PC-3 (cell line): ENCODE data around the gene CCDC187. TPM values are rescaled to one million over a fixed set of nuclear protein-coding genes. Genes with fewer than 3 reads are reported as not detected.

Experiments
- ATAC-seq: fragments of 200-7000 bp; cut with Tn5 transposase; 2 replicates; pipeline ENCODE4 v1.9.1; 2020; ENCODE audit warnings: mild to moderate bottlenecking, moderate library complexity
- BruUV-seq: library from RNA; stranded (reverse); fragments of 400-500 nt; replicated peaks from 2 replicates; lab custom pipeline; 2021; lab: Mats Ljungman, UMichigan
- CTCF ChIA-PET: fragments of 300-600 bp; sonication (Branson Sonifier 250); formaldehyde crosslinking; loops from one replicate; lab custom pipeline; 2022; ENCODE audit warnings: antibody characterized with exemption; lab: Charles Lee
- POLR2A ChIA-PET: fragments of 300-600 bp; sonication (Branson Sonifier 250); formaldehyde crosslinking; loops from one replicate; lab custom pipeline; 2022; ENCODE audit warnings: antibody characterized with exemption; ENCODE audit not compliant: unreplicated experiment; lab: Charles Lee
- DNase-seq: peaks from one replicate; pipeline ENCODE4 v3.0.0-alpha.2; 2015
- H2AFZ ChIP-seq: fragments of 300-600 bp; sonication (generic); 2 replicates; pipeline ENCODE4 v1.6.0; 2016; ENCODE audit warnings: antibody characterized with exemption, low read length
- H3F3A ChIP-seq: fragments of 300-600 bp; sonication (generic); one replicate; pipeline ENCODE4 v1.6.0; 2017; ENCODE audit warnings: antibody characterized with exemption, low read length, control low read depth, mild to moderate bottlenecking; ENCODE audit not compliant: unreplicated experiment
- H3K27ac ChIP-seq: fragments of 300-600 bp; sonication (generic); 2 replicates; pipeline ENCODE4 v1.5.1; 2016; ENCODE audit warnings: mild to moderate bottlenecking, low read length
- H3K27me3 ChIP-seq: fragments of 300-600 bp; sonication (generic); 2 replicates; pipeline ENCODE4 v1.6.1; 2016; ENCODE audit warnings: low read length, mixed read lengths
- H3K36me3 ChIP-seq: fragments of 300-600 bp; sonication (generic); 2 replicates; pipeline ENCODE4 v1.6.1; 2016; ENCODE audit warnings: low read depth, mixed run types, low read length, mixed read lengths
- H3K4me1 ChIP-seq: fragments of 300-600 bp; sonication (generic); 2 replicates; pipeline ENCODE4 v1.5.1; 2016; ENCODE audit warnings: low read length; ENCODE audit not compliant: insufficient read depth
- H3K4me2 ChIP-seq: fragments of 300-600 bp; sonication (generic); 2 replicates; pipeline ENCODE4 v1.6.0; 2016; ENCODE audit warnings: low read length
- H3K4me3 ChIP-seq: fragments of 300-600 bp; sonication (generic); 2 replicates; pipeline ENCODE4 v1.5.1; 2016; ENCODE audit warnings: mild to moderate bottlenecking, low read length, mixed read lengths
- H3K79me2 ChIP-seq: fragments of 300-600 bp; sonication (generic); 2 replicates; pipeline ENCODE4 v1.6.1; 2017; ENCODE audit warnings: low read length, mixed read lengths
- H3K9ac ChIP-seq: fragments of 300-600 bp; sonication (generic); 2 replicates; pipeline ENCODE4 v1.6.0; 2016; ENCODE audit warnings: mild to moderate bottlenecking, low read length
- H3K9me2 ChIP-seq: fragments of 300-600 bp; sonication (generic); replicated peaks from 2 replicates; pipeline ENCODE4 v1.6.1; 2016; ENCODE audit warnings: mixed run types, low read length, mixed read lengths
- H3K9me3 ChIP-seq: fragments of 300-600 bp; sonication (generic); 2 replicates; pipeline ENCODE4 v1.6.1; 2016; ENCODE audit warnings: low read length, mixed read lengths
- H4K20me1 ChIP-seq: fragments of 300-600 bp; sonication (generic); 2 replicates; pipeline ENCODE4 v1.6.1; 2016; ENCODE audit warnings: low read length, mixed read lengths
- CTCF ChIP-seq: fragments of 300-600 bp; sonication (generic); conservative IDR thresholded peaks from 2 replicates; pipeline ENCODE4 v1.5.1; 2017; ENCODE audit warnings: antibody characterized with exemption, low read depth, mild to moderate bottlenecking, low read length
- EZH2 ChIP-seq: fragments of 300-600 bp; sonication (generic); IDR thresholded peaks from one replicate; pipeline ENCODE4 v1.6.1; 2017; ENCODE audit warnings: antibody characterized with exemption, mild to moderate bottlenecking, low read length; ENCODE audit not compliant: unreplicated experiment
- EZH2phosphoT487 ChIP-seq: fragments of 300-600 bp; sonication (generic); IDR thresholded peaks from 2 replicates; pipeline ENCODE4 v1.6.1; 2018; ENCODE audit warnings: mild to moderate bottlenecking, antibody characterized with exemption, low read length, borderline replicate concordance
- intact Hi-C: fragments of 100-400 bp; cut with micrococcal nuclease; formaldehyde crosslinking; loops from 2 replicates; pipeline ENCODE4 v1.9.0; 2023
- total RNA-seq: library from RNA; depleted of rRNA; stranded (reverse); fragments of >200 nt; gene quantifications from 2 replicates; pipeline ENCODE4 v1.2.3, GENCODE V29; 2014

Gene CCDC187
- total RNA-seq, 1 experiment from 2014 or later = 0.04 TPM

- Histone ChIP-seq H3K4me2 (no peak overlapping the region), H3K9me2 (no peaks in the 10 kb centered on the region), H4K20me1 (no peaks in the 10 kb centered on the region), H3K4me1 (no peaks in the 10 kb centered on the region), H3K79me2 (no peaks in the 10 kb centered on the region), H3K4me3 (no peak overlapping the region), H3K9me3 (no peaks in the 10 kb centered on the region), H3K27me3 (peaks cover 10% of the 10 kb centered on the region), H2AFZ (no peak overlapping the region), H3F3A (no peaks in the 10 kb centered on the region), H3K9ac (no peak overlapping the region), H3K36me3 (no peaks in the 10 kb centered on the region), H3K27ac (no peak overlapping the region)
- TF ChIP-seq CTCF (no peak), EZH2phosphoT487 (no peak), EZH2 (no peak)
- no peak for ATAC-seq
- POLR2A ChIA-PET = no interaction called here
- no peak for DNase-seq
- intact Hi-C loops = no loop called here
- no TSS peak for BruUV-seq
- CTCF ChIA-PET = no interaction called here
These were observed 96.3 kb downstream of the CCDC187 start for GRCh38 chr9:136207616-136208015.

DNA sequence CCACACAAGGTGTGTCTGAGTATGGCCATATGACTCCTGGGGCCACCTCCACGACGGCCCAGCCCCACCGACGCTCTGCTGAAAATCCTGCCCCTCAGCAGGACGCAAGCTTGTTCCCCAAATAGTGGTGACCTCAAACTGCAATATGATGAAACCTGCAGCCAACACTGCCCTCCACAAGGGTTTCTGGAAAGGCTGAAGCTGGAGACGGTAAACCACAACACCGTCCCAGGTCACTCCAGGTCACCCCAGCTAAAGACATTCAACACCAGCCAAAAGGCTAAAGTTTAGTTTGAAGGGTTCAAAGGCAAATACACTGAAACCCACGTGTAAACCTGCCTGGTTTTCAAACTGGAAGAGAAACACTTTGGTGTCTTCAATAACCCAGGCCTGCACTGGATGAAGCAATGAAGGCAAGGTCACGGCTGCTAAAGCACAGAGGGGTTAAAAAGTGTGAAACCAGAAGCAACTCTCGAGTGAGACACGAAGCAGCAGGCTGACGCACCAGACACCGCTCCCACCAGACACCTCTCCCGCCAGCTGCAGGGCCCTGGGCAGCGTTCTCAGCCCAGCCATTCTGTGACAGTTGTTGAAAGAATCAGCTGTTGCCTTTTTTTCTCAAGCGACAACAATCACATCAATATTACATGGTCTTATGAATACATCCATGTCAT is 97.2 kb downstream of the CCDC187 start:
- POLR2A ChIA-PET = no interaction called here
- Histone ChIP-seq H3K4me3 (no peak overlapping the region), H2AFZ (no peak overlapping the region), H3K79me2 (no peaks in the 10 kb centered on the region), H3K27ac (no peak overlapping the region), H3K9ac (no peak overlapping the region), H3K9me3 (no peaks in the 10 kb centered on the region), H3K9me2 (no peaks in the 10 kb centered on the region), H4K20me1 (no peaks in the 10 kb centered on the region), H3K27me3 (peaks cover 14% of the 10 kb centered on the region), H3K36me3 (no peaks in the 10 kb centered on the region), H3F3A (no peaks in the 10 kb centered on the region), H3K4me1 (no peaks in the 10 kb centered on the region), H3K4me2 (no peak overlapping the region)
- TF ChIP-seq EZH2phosphoT487 (no peak), CTCF (no peak), EZH2 (no peak)
- intact Hi-C loops = no loop called here
- ATAC-seq (no peak), DNase-seq (no peak)
- no TSS peak for BruUV-seq
- CTCF ChIA-PET = no interaction called here

DNA sequence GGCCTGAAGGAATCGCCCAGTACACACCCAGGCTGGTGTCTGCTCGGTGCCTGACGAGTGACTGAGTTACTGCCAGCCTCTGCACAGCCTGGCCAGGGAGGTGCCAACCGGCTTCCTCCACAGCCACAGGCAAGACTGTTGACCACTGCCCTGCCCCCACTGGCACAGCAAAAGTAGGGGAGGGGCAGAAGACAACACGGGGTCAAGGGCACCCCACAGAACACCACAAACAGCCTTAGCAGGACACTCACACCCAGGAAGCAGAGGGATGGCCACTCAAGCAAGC is 98.2 kb downstream of the CCDC187 start:
- no TSS peak for BruUV-seq

More for the DNA sequence above, 98.2 kb downstream of the CCDC187 start:
- H3K9me2 ChIP-seq = no peaks in the 10 kb centered on the region
- H3K36me3 ChIP-seq = no peaks in the 10 kb centered on the region
- peaks cover 14% of the 10 kb centered on the region for H3K27me3 ChIP-seq
- no peak overlapping the region for H3K4me3 ChIP-seq
- intact Hi-C loops = no loop called here
- no peak overlapping the region for H3K4me2 ChIP-seq
- CTCF ChIA-PET = no interaction called here
- TF ChIP-seq EZH2phosphoT487 = no peak
- no peak for TF ChIP-seq CTCF
- TF ChIP-seq EZH2 = no peak
- no peak overlapping the region for H3K9ac ChIP-seq
- POLR2A ChIA-PET = no interaction called here
- no peak for DNase-seq
- no peaks in the 10 kb centered on the region for H4K20me1 ChIP-seq
- H3F3A ChIP-seq = no peaks in the 10 kb centered on the region
- no peaks in the 10 kb centered on the region for H3K9me3 ChIP-seq
- no peak overlapping the region for H2AFZ ChIP-seq
- H3K79me2 ChIP-seq = no peaks in the 10 kb centered on the region
- no peaks in the 10 kb centered on the region for H3K4me1 ChIP-seq
- ATAC-seq = no peak
- H3K27ac ChIP-seq = no peak overlapping the region
